ENCODE data around the gene TAS2R60. TPM values are rescaled to one million over a fixed set of nuclear protein-coding genes. Genes with fewer than 3 reads are reported as not detected.

TAS2R60 gene
- total and polyA plus RNA-seq, 4 donors = 1.2 to 2.7 TPM; not detected in 2

GRCh38 chr7:143431109-143431508 lies 12.1 kb upstream of the TAS2R60 start:
- Histone ChIP-seq H3K4me3 (ENCODE audit: low read length in 2 of 2) (no peak overlapping the region), H3K36me3 (ENCODE audit: control insufficient read depth in 1 of 2, insufficient read depth in 2 of 2, low read length in 1 of 2) (no peaks in the 10 kb centered on the region), H3K9me3 (ENCODE audit: control insufficient read depth, low read length) (no peaks in the 10 kb centered on the region), H3K27ac (ENCODE audit: low read depth in 1 of 2, low read length in 2 of 2) (no peak overlapping the region), H3K4me1 (ENCODE audit: control insufficient read depth in 1 of 2, insufficient read depth in 2 of 2, low read length in 2 of 2) (no peaks in the 10 kb centered on the region), H3K27me3 (ENCODE audit: control insufficient read depth in 1 of 2, insufficient read depth in 2 of 2, low read length in 1 of 2) (no peaks in the 10 kb centered on the region)
- no peak for DNase-seq
- WGBS, 2 donors = 49 to 68% methylated on average over 2 of the region's 2 CpGs
- ATAC-seq (ENCODE audit: low FRiP score) = no peak
- intact Hi-C loops (cut with DNase I) = no loop called here

- Histone ChIP-seq H3K4me3 (ENCODE audit: low read length in 2 of 2) (no peak overlapping the region), H3K27me3 (ENCODE audit: control insufficient read depth in 1 of 2, insufficient read depth in 2 of 2, low read length in 1 of 2) (no peaks in the 10 kb centered on the region), H3K27ac (ENCODE audit: low read depth in 1 of 2, low read length in 2 of 2) (no peak overlapping the region), H3K9me3 (ENCODE audit: control insufficient read depth, low read length) (no peaks in the 10 kb centered on the region), H3K4me1 (ENCODE audit: control insufficient read depth in 1 of 2, insufficient read depth in 2 of 2, low read length in 2 of 2) (no peaks in the 10 kb centered on the region), H3K36me3 (ENCODE audit: control insufficient read depth in 1 of 2, insufficient read depth in 2 of 2, low read length in 1 of 2) (no peaks in the 10 kb centered on the region)
- ATAC-seq (ENCODE audit: low FRiP score) (no peak), DNase-seq (no peak)
- intact Hi-C loops (cut with DNase I) = no loop called here
- 45 to 60% methylated on average over 4 of the region's 4 CpGs for WGBS, 2 donors
Observed at GRCh38 chr7:143433759-143434158, 9.5 kb upstream of the TAS2R60 start.

- Histone ChIP-seq H3K36me3 (ENCODE audit: control insufficient read depth in 1 of 2, insufficient read depth in 2 of 2, low read length in 1 of 2) (no peaks in the 10 kb centered on the region), H3K27me3 (ENCODE audit: control insufficient read depth in 1 of 2, insufficient read depth in 2 of 2, low read length in 1 of 2) (no peaks in the 10 kb centered on the region), H3K9me3 (ENCODE audit: control insufficient read depth, low read length) (no peaks in the 10 kb centered on the region), H3K4me1 (ENCODE audit: control insufficient read depth in 1 of 2, insufficient read depth in 2 of 2, low read length in 2 of 2) (no peaks in the 10 kb centered on the region), H3K27ac (ENCODE audit: low read depth in 1 of 2, low read length in 2 of 2) (no peak overlapping the region), H3K4me3 (ENCODE audit: low read length in 2 of 2) (no peak overlapping the region)
- peak; percentile 57 to 78 for DNase-seq
- intact Hi-C loops (cut with DNase I) = no loop called here
- WGBS, 2 donors = 57% methylated on average over 9 of the region's 9 CpGs
- ATAC-seq (ENCODE audit: low FRiP score) = no peak
Observed at GRCh38 chr7:143434660-143435059, 8.6 kb upstream of the TAS2R60 start.

GRCh38 chr7:143435266-143435665 lies 8.0 kb upstream of the TAS2R60 start:
- ATAC-seq (ENCODE audit: low FRiP score) = no peak
- 92 to 96% methylated on average over 2 of the region's 2 CpGs for WGBS, 2 donors

GRCh38 chr7:143436325-143436946 lies 6.8 kb upstream of the TAS2R60 start:
- no peak overlapping the region for H3K4me3 ChIP-seq (ENCODE audit: low read length in 2 of 2)
- DNase-seq = no peak
- ATAC-seq (ENCODE audit: low FRiP score) = no peak
- intact Hi-C loops (cut with DNase I) = no loop called here
- no peaks in the 10 kb centered on the region for H3K4me1 ChIP-seq (ENCODE audit: control insufficient read depth in 1 of 2, insufficient read depth in 2 of 2, low read length in 2 of 2)
- WGBS, 2 donors = 88 to 91% methylated on average over 3 of the region's 3 CpGs
- no peaks in the 10 kb centered on the region for H3K36me3 ChIP-seq (ENCODE audit: control insufficient read depth in 1 of 2, insufficient read depth in 2 of 2, low read length in 1 of 2)
- no peaks in the 10 kb centered on the region for H3K27me3 ChIP-seq (ENCODE audit: control insufficient read depth in 1 of 2, insufficient read depth in 2 of 2, low read length in 1 of 2)
- no peaks in the 10 kb centered on the region for H3K9me3 ChIP-seq (ENCODE audit: control insufficient read depth, low read length)
- no peak overlapping the region for H3K27ac ChIP-seq (ENCODE audit: low read depth in 1 of 2, low read length in 2 of 2)

More at GRCh38 chr7:143435266-143435665, 8.0 kb upstream of the TAS2R60 start:
- no peaks in the 10 kb centered on the region for H3K9me3 ChIP-seq (ENCODE audit: control insufficient read depth, low read length)
- intact Hi-C loops (cut with DNase I) = no loop called here
- H3K27ac ChIP-seq (ENCODE audit: low read depth in 1 of 2, low read length in 2 of 2) = no peak overlapping the region
- no peak overlapping the region for H3K4me3 ChIP-seq (ENCODE audit: low read length in 2 of 2)
- no peaks in the 10 kb centered on the region for H3K4me1 ChIP-seq (ENCODE audit: control insufficient read depth in 1 of 2, insufficient read depth in 2 of 2, low read length in 2 of 2)
- no peaks in the 10 kb centered on the region for H3K36me3 ChIP-seq (ENCODE audit: control insufficient read depth in 1 of 2, insufficient read depth in 2 of 2, low read length in 1 of 2)
- no peak for DNase-seq
- no peaks in the 10 kb centered on the region for H3K27me3 ChIP-seq (ENCODE audit: control insufficient read depth in 1 of 2, insufficient read depth in 2 of 2, low read length in 1 of 2)

GRCh38 chr7:143437578-143437977 lies 5.7 kb upstream of the TAS2R60 start:
- no peak overlapping the region for H3K27ac ChIP-seq (ENCODE audit: low read depth in 1 of 2, low read length in 2 of 2)
- H3K9me3 ChIP-seq (ENCODE audit: control insufficient read depth, low read length) = no peaks in the 10 kb centered on the region
- DNase-seq (no peak), ATAC-seq (ENCODE audit: low FRiP score) (no peak)
- intact Hi-C loops (cut with DNase I) = no loop called here
- H3K4me1 ChIP-seq (ENCODE audit: control insufficient read depth in 1 of 2, insufficient read depth in 2 of 2, low read length in 2 of 2) = no peaks in the 10 kb centered on the region
- WGBS, 2 donors = 55 to 57% methylated on average over 4 of the region's 4 CpGs
- no peak overlapping the region for H3K4me3 ChIP-seq (ENCODE audit: low read length in 2 of 2)
- no peaks in the 10 kb centered on the region for H3K27me3 ChIP-seq (ENCODE audit: control insufficient read depth in 1 of 2, insufficient read depth in 2 of 2, low read length in 1 of 2)
- no peaks in the 10 kb centered on the region for H3K36me3 ChIP-seq (ENCODE audit: control insufficient read depth in 1 of 2, insufficient read depth in 2 of 2, low read length in 1 of 2)

GRCh38 chr7:143439866-143440265 lies 3.4 kb upstream of the TAS2R60 start:
- intact Hi-C loops (cut with DNase I) = no loop called here

GRCh38 chr7:143444063-143444782 lies 970 bp downstream of the TAS2R60 start:
- intact Hi-C loops (cut with DNase I) = no loop called here
- 86 to 88% methylated on average over 6 of the region's 6 CpGs for whole genome bisulfite sequencing, 2 donors
- DNase-seq = no peak

More at GRCh38 chr7:143439866-143440265, 3.4 kb upstream of the TAS2R60 start:
- Histone ChIP-seq H3K36me3 (ENCODE audit: control insufficient read depth in 1 of 2, insufficient read depth in 2 of 2, low read length in 1 of 2) (no peaks in the 10 kb centered on the region), H3K27me3 (ENCODE audit: control insufficient read depth in 1 of 2, insufficient read depth in 2 of 2, low read length in 1 of 2) (no peaks in the 10 kb centered on the region), H3K4me1 (ENCODE audit: control insufficient read depth in 1 of 2, insufficient read depth in 2 of 2, low read length in 2 of 2) (no peaks in the 10 kb centered on the region), H3K4me3 (ENCODE audit: low read length in 2 of 2) (no peak overlapping the region), H3K27ac (ENCODE audit: low read depth in 1 of 2, low read length in 2 of 2) (no peak overlapping the region), H3K9me3 (ENCODE audit: control insufficient read depth, low read length) (no peaks in the 10 kb centered on the region)
- DNase-seq (no peak), ATAC-seq (ENCODE audit: low FRiP score) (no peak)
- WGBS, 2 donors = 94 to 97% methylated on average over 2 of the region's 2 CpGs

GRCh38 chr7:143444785-143445184 lies 1.5 kb downstream of the TAS2R60 start:
- WGBS, 2 donors = 93 to 100% methylated on average over 1 of the region's 1 CpG
- no peaks in the 10 kb centered on the region for H3K4me1 ChIP-seq (ENCODE audit: control insufficient read depth in 1 of 2, insufficient read depth in 2 of 2, low read length in 2 of 2)
- H3K27ac ChIP-seq (ENCODE audit: low read depth in 1 of 2, low read length in 2 of 2) = no peak overlapping the region
- no peak overlapping the region for H3K4me3 ChIP-seq (ENCODE audit: low read length in 2 of 2)
- intact Hi-C loops (cut with DNase I) = no loop called here
- H3K36me3 ChIP-seq (ENCODE audit: control insufficient read depth in 1 of 2, insufficient read depth in 2 of 2, low read length in 1 of 2) = no peaks in the 10 kb centered on the region
- no peaks in the 10 kb centered on the region for H3K27me3 ChIP-seq (ENCODE audit: control insufficient read depth in 1 of 2, insufficient read depth in 2 of 2, low read length in 1 of 2)
- ATAC-seq (ENCODE audit: low FRiP score) (no peak), DNase-seq (no peak)
- H3K9me3 ChIP-seq (ENCODE audit: control insufficient read depth, low read length) = no peaks in the 10 kb centered on the region

More at GRCh38 chr7:143444063-143444782, 970 bp downstream of the TAS2R60 start:
- Histone ChIP-seq H3K27me3 (ENCODE audit: control insufficient read depth in 1 of 2, insufficient read depth in 2 of 2, low read length in 1 of 2) (no peaks in the 10 kb centered on the region), H3K4me1 (ENCODE audit: control insufficient read depth in 1 of 2, insufficient read depth in 2 of 2, low read length in 2 of 2) (no peaks in the 10 kb centered on the region), H3K4me3 (ENCODE audit: low read length in 2 of 2) (no peak overlapping the region), H3K27ac (ENCODE audit: low read depth in 1 of 2, low read length in 2 of 2) (no peak overlapping the region), H3K9me3 (ENCODE audit: control insufficient read depth, low read length) (no peaks in the 10 kb centered on the region), H3K36me3 (ENCODE audit: control insufficient read depth in 1 of 2, insufficient read depth in 2 of 2, low read length in 1 of 2) (no peaks in the 10 kb centered on the region)
- ATAC-seq (ENCODE audit: low FRiP score) = no peak

All from aorta (tissue), 5 donors.